Right lobe of liver (tissue), 4 donors: ENCODE results near the gene TPPP2.

ENCODE experiments used
- CTCF ChIP-seq, 4 donors: fragments of 200-600 bp in 3 of 4; fragments of 450-650 bp in 1 of 4; IDR thresholded peaks; one replicate each; pipeline versions ENCODE4 v1.5.1 to v1.8.0; 2016 to 2022; ENCODE audit warnings: antibody characterized with exemption in 4 of 4, mild to moderate bottlenecking in 2 of 4
- POLR2A ChIP-seq: fragments of 450-650 bp; IDR thresholded peaks from one replicate; pipeline ENCODE4 v1.6.1; 2017; ENCODE audit warnings: antibody characterized with exemption, mild to moderate bottlenecking
- donor health status: DM: no; HTN: no; CAD: no.
- donor health status: DM: no; HTN: no; CAD: no.
- donor health status: DM: no; HTN: yes; CAD: no.

GRCh38 chr14:21058903-21059302 is 28.9 kb downstream of the TPPP2 start:
- TF ChIP-seq CTCF (IDR thresholded peaks at IDR 0.05) (no peak), POLR2A (no peak)
